MM.1S (cell line): ENCODE measurements around the gene PNKP.

Experiments used
- CTCF ChIP-seq: fragments of 300-600 bp; sonication (generic); IDR thresholded peaks from 2 replicates; pipeline ENCODE4 v1.5.1; 2016; ENCODE audit warnings: antibody characterized with exemption, low read length, mixed read lengths
- EZH2 ChIP-seq: fragments of 300-600 bp; sonication (generic); optimal IDR thresholded peaks from 2 replicates; pipeline ENCODE3; 2017; ENCODE audit warnings: low read depth, mild to moderate bottlenecking, antibody characterized with exemption, low read length, mixed read lengths

GRCh38 chr19:49840321-49840720, 27.1 kb downstream of the PNKP start:
- no peak for TF ChIP-seq CTCF
- no peak for TF ChIP-seq EZH2
